NCI-H1694 (cell line): Measurements from ENCODE around the gene DLL1.
"Not testable (repeated sequence)": the region's sequence is repeated elsewhere in the genome, so short reads cannot be mapped to it uniquely, and the experiment has no call there.

Experiments
- DNase-seq: peaks from one replicate; lab custom pipeline; 2025; lab: John Stamatoyannopoulos, UW

Gene DLL1

DNA sequence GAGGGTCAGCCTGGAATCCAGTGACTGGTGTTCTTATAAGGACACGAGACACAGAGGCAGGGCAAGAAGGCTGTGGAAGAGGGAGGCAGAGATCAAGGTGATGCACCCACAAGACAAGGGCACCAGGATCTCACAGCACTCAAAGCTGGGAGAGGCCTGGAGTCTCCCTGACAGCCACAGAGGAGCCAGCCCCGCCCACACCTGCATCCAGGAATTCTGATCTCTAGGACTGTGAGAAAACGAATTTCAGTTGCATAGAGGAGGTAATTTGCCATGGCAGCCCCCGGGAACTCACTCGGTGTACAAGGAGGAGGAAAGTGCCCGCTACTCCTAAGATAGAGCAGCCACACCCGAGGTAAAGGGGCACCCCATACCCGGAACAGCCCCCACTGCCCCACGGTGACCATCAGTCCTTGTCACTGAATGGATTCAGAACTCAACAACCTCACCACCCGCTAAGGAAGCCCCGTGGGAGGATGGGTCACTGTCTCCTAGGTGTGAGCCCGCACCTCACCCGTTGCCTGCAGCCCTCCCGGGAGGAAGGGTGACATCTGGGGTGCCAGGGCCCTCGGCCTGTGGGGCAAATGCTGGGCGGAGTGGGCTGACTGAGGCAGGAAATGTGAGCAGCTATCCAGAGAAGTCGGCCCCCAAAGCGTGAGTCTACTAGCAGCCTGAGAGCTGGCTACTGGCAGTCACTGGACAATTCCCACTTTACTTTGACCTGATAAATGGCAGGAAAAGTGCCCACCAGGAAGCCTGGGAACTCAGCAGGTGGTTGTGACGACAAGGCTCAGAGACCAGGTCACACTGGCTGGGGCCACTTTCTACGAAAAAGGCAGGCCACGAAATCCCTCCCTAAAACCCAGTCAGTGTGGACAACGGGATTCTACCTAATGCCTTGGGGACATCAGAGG, 22.4 kb downstream of the DLL1 start:
- DNase-seq: no peak

GRCh38 chr6:170267688-170268087, 23.2 kb downstream of the DLL1 start:
- DNase-seq: no peak

DNA sequence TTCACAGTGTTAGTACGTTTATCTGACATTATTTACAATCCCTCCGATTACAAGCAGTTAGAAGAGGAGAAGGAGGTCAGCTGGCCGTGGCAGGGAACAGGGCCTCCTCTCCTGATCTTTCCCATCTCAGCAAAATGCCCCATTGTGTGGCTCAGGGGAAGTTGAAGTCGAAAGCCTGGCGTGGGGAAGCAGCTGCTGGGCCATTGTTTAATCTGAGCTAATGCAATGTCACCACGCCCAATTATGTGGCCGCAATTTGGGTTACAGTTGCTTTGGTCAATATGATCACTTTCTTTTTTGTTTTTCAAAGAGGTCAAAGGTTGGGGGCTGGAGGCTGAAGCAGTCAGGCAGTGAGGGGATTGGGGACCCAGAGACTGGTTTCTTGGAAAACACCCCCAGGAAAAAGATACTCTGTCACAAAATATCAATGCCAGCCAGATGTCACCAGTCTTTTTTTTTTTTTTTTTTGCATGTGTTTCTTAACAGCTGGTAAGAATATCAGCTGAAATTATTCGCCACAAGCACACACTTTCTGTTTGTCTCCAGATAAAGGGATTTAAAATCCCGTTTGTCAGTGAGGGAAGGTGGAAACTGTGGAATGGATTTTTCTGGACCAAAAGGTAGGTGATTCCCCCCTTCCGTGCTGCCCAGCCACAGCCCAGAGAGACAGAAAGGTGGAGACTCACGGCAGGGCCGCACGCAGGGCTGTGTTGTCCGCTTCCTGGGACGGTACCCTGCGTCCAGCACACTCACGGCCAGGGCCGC, 24.6 kb downstream of the DLL1 start:
- DNase-seq: no peak

DNA sequence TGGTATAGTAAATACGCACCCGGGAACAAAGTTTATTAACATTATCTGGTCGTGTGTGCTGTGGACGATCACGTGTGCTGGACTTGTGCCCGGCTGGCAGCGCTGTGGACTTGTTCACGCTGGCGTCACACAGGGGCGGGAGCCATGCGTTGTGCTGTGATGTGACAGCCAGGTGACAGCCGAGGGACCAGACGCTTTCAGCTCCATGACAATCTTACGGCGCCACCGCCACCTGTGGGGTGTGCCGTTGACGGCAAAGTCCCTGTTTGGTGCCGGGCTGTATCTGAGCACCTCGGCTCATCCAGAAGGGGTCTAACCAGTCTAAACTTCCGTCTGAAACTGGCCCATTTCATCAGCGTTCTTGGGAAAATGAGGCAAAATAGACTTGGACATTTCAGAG, 25.2 kb downstream of the DLL1 start:
- DNase-seq: no peak

DNA sequence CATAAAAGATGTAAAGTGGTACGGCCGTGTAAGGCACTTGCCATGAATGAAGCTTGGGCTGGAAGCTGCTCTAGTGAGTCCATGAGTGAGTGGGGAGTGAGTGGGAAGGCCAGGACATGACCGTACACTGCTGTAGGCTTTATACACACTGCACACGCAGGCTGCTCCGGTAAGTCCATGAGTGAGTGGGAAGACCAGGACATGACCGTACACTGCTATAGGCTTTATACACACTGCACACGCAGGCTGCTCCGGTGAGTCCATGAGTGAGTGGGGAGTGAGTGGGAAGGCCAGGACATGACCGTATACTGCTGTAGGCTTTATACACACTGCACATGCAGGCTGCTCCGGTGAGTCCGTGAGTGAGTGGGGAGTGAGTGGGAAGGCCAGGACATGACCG, 26.2 kb downstream of the DLL1 start:
- not testable (repeated sequence) for DNase-seq

DNA sequence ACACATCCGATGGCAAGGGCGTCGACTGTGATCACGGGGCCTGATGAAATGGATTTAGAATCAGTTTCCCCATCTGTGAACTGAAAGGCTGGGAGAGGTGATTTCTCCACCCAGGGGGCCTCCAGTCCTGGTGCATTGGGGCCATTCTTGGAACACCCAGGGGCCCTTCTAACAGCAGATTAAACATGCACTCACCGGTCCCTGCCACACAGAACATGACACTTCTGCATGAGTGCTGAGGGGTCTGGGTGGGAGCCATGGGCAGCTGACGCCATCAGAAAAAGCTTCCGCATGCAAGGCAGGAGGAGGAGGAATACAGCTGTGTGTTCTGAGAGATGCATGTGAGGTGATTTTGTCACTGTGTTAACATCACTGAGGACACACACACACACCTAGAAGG, 26.8 kb downstream of the DLL1 start:
- DNase-seq: no peak

- DNase-seq: no peak
These were observed 27.5 kb downstream of the DLL1 start for GRCh38 chr6:170263410-170263809.

DNA sequence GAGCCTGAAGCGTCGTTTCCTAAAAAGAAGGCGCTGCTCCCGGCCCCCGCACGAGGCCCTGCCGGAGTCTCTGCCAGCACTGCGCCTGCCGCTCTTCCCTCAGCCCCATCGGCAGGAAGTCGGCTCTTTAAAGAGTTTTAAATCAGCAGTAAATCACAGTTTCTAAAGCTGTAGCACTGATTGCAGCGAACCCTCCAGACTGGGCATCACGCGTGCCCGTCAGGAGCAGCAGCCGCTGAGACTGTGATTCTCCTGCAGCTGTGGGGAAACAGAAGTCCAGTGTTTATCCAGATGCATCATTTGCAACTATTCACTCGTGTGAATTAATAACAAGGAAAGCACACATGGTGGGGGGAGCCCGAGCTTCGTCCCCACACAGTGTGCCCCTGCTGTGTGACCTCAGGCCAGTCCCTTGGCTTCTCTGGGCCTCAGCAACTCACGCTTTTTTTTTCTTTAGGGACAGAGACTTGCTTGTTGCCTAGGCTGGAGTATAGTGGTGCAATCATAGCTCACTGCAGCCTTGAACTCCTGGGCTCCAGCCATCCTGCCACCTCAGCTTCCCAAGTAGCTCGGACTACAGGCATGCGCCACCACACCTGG, 28.3 kb downstream of the DLL1 start:
- no peak for DNase-seq

- no peak for DNase-seq
These were observed 29.0 kb downstream of the DLL1 start for GRCh38 chr6:170261643-170262488.

DNA sequence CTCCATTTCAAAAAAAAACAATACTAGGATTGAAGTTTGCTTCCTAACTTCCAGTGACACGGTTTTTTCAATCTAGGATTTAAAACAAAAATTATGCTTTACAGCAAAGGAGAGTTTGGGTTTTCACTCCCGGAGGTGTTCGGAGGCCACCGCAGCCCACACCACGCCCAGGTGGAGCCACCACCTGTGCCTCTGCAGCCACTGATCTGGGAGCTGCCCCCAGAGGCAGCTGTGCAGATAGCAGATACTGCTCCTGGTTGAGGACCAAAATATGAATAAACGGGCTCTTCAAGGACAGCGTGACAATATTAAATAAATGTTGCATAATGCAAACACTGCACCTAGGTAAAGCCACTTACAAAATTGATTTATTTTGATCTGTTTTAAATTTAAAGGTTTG, 30.2 kb downstream of the DLL1 start:
- no peak for DNase-seq

- DNase-seq: no peak
These were observed 31.6 kb downstream of the DLL1 start for GRCh38 chr6:170259278-170259677.

GRCh38 chr6:170258407-170258806, 32.5 kb downstream of the DLL1 start:
- no peak for DNase-seq

DNA sequence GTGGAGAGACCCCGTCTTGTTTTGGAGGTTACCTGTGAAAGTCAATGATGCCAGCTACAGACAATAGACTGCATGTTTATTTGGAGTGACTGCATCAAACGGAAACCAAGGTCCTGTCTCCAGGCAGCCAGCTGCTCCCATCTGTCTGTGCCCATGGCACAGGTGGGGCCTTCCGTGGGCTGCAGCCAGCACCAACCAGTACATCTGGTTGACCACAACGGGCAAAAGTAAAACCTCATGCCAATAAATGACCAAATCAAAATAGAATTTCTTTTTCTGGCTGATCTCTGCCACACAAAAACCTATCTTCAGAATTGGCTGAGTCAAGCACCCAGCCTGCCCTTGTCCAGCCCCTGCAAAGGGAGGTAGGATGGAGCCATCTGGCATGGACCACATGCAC, 33.5 kb downstream of the DLL1 start:
- no peak for DNase-seq

- DNase-seq: no peak
These were observed 34.2 kb downstream of the DLL1 start for GRCh38 chr6:170256641-170257040.

GRCh38 chr6:170255426-170256125, 35.3 kb downstream of the DLL1 start:
- DNase-seq: no peak

GRCh38 chr6:170254315-170255213, 36.3 kb downstream of the DLL1 start:
- DNase-seq: no peak

- DNase-seq: no peak
These were observed 37.0 kb downstream of the DLL1 start for GRCh38 chr6:170253910-170254269.

DNA sequence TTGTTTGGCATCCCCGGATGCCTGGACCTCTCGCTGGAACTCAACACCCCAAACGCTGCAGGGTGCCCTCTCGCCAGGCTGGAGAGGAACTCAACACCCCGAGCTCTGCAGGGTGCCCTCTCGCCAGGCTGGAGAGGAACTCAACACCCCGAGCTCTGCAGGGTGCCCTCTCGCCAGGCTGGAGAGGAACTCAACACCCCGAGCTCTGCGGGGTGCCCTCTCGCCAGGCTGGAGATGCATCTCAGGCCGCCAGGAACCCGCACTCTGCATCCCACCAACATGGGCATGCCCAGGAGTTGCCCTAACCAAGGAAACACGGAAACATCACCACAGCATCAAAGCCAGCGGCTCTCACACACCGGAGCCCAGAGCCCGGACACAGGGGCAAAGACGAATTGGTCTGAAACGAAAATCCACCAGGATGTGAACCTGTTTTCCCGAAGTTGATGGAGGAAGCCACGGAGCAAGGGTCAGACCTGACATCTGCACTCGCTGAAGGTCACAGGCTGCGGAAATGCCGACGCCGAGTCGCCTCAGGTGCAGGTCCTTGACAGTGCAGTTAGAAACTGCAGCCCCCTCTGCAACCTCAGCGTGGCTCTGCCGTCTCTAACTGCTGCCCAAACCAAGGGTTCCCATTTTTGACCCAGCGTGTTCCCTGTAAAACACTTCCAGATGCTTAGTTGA, 37.5 kb downstream of the DLL1 start:
- DNase-seq: no peak

DNA sequence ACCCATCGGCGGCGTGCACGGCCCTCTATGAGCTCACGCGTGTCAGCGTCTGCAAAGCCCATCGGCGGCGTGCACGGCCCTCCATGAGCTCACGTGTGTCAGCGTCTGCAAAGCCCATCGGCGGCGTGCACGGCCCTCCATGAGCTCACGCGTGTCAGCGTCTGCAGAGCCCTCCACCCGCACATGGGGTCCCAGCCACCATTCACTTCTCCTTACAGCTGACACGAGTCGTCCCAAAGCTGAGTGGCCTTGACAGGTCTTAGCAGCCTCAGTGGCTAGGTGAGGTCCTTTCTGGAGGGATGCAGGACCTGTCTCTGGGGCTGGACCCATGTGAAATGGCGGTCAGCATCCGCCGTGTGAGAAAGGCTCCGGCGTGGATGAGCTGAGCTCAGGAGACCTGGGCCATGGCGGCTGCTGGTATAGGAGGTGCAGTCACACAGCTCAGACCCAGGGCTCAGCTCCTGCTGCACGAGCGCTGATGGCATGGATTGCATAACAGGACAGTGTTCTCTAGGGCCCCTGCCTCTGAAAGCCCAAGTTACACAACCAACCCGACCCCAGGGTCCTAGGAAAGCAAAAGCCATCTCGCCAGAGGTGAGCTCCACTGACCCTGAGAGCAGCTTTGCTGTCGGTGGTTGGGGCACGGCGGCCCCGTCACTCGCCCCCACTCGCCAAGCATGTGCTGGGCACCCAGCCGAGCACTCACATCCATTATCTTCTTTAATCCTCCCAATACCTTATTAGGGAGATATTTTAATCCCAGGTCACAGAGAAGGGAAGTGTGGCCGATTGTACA, 38.9 kb downstream of the DLL1 start:
- no peak for DNase-seq
